Raji (cell line): ENCODE data around the gene VAV2.

Experiments
- POLR2A ChIP-seq: IDR thresholded peaks from 2 replicates; pipeline ENCODE4 v1.6.1; 2011; ENCODE audit warnings: low read depth, low read length, control low read depth; ENCODE audit not compliant: insufficient read depth

Gene VAV2

DNA sequence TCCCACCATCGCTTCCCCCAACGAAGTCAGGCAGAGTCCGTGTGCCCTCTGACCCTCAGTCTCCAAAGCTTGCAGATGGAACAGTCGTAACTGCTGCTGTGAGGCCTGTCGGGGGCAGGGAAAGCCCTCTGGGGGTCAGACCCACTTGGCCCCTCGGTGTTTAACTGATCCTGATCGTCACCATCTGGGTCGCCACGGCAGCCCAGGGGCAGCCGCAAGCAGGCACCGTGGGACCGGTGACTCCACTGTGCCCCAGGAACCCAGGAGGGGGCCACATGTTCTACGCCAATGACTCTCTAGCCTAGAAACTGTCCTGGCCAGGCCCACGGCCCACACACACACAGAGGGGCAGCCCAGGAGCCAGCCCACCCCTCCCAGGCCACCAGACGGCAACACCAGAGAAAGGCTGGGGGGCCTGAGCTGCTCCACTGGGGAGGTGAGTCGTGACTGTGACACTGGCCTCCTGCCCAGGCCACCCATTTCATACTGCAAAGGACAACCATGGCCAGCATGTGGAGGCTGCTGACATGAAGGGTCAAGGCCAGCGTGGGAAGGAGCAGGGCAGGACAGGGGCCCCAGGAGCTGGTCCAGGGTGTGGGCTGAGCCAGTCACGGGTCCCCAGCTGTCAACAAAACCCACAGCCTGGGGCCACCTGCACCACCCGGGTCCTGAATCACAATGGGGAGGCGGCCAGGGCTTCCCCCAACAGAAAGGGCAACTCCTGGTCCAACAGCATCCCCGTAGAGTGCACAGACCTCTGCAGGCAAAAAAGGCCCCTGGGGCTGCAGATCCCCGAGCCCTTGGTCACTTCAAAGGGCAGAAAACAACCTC is 20.8 kb downstream of the VAV2 start:
- no peak for TF ChIP-seq POLR2A

DNA sequence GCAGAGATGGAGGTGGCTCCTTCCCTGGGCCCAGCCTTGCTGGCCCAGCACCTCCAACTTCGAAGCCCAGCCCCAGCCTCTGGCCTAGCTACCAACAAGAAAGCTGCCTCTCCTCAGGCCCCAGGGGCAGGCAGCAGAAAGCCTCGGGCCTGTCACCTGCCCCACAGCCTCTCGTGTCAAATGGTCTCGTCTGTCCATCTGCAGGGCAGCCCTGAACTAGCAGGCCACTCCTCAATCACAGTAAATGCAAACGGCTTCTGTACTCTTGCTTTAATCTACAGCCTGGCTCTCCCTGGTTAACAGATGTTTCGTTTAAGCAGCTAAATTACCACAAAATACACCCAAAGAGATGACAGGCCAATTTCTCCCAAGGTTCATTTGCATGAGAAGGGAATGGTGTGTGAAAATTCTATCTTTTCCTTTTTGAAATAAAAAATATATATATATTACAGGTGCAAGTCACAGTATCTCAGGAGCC is 21.5 kb downstream of the VAV2 start:
- TF ChIP-seq POLR2A = no peak

DNA sequence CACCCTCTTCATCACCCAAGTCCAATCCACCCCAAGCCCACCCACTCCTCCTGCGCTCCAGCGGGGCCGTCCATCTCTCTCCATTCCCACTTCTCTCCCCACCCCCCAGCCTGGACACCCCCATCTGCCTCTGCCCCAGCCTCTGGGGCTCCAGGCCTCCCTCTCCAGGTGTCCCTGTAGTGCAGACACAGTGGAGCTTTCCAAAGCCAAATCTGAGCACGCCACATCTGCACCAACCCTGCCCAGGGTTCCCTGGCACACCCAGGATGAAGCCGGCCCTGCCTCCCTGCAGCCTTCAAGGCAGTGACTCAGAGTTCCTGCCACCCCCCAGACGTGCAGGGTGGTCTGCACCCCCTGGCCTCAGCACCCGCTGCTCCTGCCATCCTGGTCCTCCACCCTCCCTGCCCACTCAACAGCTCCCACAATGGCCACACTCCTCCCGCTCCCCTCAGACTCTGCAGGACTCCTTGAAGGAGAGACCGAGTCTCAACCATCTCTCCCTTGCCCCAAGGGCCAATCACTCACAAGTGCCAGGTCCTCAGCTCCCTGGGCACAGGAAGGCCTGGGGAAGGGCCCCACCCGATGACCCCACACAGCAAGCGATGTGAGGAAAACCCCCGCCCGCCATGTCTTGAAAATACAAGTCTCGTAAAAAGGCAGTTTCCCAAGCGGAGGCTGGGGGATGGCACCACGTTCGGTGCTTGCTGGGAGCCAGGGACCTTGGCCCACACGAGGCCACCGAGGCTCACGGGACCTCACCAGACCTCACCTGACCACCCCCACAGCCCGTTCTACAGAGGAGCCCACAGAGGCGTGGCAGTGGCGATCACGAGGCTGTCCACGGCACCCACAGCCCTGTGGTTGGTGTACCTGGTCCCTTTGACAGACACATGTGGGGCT is 22.2 kb downstream of the VAV2 start:
- TF ChIP-seq POLR2A = no peak

DNA sequence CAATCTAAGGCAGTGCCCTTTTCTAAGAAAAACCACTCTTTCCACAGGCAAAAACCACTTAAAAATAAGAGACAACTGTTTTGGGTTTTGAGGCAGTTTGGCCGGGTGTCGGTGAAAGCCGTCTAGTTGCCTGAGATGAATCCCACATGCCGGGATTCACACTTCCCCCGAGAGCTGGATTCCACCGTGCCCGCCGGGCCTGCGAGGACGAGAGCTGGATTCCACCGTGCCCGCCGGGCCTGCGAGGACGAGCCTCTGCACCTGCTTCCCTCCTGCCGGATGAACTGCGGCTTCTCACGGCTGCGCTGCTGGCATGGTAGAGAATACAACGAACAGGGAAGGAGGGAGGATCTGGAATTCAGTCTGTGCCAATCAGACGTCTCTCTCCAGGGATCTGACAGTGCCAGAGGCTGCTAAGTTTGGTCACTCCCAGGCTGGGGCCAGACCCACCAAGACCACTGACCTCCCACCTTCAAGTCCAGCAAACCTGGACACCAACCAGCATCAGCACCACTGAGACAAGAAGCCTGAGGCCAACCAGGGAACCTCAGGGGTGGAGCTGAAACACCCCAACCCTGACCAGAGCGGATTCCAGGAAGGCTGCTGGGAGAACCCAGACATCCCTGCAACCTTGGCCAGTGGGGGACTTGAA is 23.0 kb downstream of the VAV2 start:
- no peak for TF ChIP-seq POLR2A

DNA sequence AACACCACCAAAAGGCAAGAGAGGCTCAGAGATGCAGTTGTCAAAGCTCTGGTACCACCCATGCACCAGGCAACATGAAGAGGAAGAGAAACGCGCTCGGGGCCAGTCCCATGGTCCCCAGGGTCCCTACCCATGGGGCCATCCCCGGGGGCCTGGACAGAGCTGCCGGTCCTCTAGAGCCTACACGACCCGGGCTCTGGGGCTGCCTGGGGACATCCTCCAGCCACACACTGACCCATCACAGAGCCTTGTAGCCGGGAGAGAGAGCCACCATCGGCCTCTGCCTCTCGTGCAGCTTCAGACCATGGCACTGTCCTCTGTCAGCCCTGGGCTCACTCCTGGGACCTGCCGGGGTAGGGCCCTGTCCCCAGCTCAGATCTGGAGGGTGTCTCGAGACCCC is 23.7 kb downstream of the VAV2 start:
- no peak for TF ChIP-seq POLR2A

DNA sequence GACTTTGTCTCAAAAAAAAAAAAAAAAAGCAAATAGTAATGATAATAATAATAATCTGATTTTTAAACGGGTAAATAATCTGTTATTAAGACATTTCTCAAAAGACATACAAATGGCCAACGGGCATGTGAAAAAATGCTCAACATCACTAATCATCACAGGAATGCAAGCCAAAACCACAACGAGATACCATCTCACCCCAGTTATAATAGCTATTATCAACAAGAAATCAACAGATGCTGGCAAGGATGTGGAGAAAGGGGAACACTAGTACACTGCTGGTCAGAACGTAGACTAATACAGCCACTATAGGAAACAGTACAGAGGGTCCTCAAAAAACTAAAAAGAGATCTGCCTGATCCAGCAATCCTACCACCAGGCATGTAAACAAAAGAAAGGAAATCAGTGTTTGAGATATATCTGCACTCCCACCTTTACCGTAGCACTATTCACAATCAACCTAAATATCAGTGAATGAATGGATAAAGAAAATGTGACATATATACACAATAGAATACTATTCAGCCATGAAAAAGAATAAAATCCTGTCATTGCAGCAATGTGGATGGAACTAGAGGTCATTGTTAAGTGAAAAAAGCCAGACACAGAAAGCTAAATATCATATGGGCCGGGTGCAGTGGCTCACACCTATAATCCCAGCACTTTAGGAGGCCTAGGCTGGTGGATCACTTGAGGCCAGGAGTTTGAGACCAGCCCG is 24.9 kb downstream of the VAV2 start:
- TF ChIP-seq POLR2A = no peak

DNA sequence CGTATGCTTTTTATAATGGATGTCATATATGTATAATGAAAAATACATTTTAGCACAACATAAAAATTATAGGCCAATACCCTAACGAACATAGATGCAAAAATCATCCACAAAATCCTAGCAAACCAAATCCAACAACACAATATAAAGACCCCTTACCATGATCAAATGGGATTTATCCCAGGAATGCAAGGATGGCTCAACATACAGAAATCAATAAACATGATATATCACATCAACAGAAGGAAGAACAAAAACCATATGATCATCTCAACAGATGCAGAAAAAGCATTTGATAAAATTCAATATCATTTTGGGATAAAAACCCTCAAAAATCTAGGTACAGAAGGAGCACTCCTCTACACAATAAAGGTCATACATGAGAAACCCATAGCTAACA is 27.7 kb downstream of the VAV2 start:
- no peak for TF ChIP-seq POLR2A

DNA sequence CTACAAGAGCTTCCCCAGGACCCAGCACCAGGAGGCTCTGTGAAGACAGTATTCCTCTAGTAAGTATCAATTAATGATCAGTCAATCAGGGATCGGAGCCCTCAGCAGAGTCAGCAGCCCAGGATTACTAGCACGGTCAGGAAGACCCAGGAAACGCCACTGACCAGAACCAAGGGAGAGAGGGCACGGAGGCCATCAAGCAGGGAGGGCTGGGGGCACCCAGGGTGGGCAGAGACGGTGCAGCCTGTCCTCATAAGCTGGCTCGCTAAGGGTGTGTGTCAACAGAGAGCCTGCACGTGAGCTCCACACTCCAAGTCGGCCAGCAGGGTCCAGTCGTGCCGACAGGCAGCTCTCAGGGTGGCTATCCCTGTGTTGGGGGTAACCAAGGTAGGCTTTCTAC is 29.0 kb downstream of the VAV2 start:
- no peak for TF ChIP-seq POLR2A

DNA sequence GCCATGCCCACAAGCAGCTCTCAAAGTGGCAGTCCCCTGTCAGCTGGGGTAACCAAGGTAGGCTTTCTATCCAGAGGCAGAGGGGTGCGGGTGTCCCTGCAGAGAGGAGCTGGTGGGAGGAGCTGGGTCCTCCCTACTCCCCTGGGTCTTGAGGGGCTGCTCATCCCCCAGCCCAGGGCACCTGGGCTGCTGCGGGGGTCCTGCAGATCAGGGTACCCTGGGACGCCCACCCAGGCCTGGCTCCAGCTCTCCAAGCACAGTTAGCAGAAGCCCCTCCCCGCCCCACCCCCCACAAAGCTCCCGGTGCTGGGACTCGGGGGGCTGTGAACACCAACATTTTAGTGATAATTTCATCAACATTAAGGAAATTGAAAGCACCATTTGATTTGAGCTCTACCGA is 29.8 kb downstream of the VAV2 start:
- TF ChIP-seq POLR2A = no peak

DNA sequence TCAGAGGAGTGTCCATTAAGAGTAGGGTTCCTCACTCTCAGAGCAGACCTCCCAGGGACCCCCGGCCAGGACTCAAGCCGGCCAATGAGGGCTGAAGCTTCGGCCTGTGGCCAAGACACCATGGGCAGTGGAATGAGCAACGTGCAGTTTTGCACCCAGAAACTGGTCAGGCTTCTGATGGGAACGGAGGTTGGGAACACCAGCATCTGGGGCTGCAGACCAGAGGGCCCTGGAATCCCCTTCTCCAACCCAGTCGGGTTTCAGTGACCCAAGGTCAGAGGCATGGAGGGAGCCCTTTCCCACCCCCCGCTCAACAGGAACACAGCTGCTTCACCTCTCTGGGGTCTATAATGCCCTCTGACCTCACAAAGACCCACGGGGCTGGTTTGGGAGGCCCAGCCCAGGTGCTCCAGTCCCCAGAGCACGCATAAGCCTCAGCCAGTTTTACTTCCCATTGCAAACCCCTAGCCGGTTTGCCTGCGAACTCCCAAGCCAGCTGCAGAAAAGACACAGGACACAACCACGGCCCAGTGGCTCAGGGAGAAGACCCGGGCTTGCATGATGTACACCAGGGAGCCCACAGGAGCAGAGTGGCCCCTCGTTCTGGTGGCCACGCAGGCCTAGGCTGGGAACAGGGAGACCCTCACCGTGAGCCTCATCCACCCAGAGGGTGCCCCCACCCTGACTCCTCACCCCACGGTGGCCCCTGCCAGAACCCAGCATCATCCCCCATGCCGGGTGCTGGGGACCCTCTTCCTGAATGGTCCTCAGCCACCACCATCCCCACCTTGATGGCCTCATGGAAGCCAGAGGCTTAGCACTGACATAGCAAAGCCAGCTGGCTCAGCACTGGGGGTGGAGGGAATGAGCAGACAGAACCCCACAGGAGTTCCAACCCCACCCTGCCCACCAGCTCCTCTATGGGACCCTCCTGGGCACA is 30.6 kb downstream of the VAV2 start:
- TF ChIP-seq POLR2A = no peak

DNA sequence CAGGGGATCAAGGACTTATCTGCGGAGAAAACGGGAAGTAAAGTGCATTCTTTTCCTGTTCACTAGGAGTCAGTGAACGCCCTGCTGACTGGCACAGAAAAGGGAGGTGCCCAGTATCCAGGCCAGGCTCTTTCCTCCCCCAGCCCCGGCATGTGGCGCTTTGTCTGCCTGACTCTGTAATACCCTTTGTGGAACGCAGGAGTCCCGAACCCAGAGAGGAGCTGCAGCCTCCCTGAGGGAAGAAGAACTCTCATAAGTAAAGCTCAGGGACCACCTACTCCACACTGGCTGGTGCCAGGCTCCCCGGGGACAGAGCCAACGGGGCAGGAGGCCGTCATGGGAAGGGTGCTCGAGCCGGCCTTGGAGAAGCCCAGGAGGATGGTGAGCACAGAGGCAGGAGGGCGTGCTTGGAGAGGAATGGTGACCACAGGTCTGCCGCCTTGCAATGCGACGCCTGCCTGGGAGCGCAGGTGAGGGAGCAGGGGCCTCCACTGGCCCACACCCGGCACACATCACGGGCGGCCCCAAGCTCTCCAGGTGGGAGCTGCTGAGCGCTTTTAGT is 31.5 kb downstream of the VAV2 start:
- no peak for TF ChIP-seq POLR2A

DNA sequence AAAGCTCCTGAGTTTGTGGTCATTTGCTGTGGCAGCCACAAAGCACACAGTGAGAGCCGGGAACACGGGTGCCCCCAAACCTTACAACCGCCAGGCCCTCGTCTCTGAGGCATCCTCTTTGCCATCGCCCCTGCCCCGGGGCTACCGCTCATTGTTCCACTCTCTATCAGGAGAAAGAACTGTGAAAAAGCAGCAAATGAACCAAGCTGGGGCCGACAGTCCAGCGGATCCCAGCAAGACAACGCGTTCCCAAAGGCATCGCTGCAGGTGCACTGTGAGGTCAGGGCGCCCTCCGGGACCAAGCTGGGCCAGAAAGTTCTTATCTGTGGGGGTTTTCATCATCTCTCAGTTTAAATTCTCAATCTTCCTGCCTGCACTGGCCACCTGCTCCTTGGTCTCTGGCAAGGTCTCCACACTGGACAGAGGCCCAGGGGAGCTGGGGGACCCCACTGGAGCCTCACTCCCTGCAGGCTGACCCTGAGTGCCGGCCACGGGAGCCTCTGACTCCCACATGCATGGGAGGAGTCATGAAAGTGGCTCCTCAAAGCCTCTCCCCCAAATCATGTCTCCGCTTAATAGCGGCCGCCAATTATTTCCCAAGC is 32.1 kb downstream of the VAV2 start:
- no peak for TF ChIP-seq POLR2A

DNA sequence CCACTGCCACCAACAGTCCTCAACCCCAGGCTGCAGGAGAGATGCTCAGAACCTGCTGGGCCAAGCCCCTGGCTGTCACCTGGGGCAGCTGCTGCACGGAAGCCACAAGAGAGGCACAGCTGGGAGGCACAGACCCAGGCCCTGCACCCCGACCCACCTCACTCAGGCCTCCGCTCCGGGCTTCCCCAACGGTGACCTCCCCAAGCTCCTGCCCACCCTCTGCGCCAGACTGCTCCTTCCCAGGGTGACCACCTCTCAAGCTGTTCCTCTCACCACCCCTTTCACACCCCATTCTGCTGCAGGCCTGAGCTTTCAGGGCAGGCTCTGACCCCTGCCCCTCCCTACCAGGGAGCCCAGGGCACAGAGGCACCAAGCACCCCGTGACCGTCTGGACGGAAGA is 33.0 kb downstream of the VAV2 start:
- no peak for TF ChIP-seq POLR2A
